NB4 (cell line): ENCODE data around the gene UQCR11.

Experiments
- POLR2A ChIP-seq: IDR thresholded peaks from 2 replicates; pipeline ENCODE4 v1.6.1; 2011; ENCODE audit warnings: mild to moderate bottlenecking; ENCODE audit not compliant: insufficient read length; ENCODE audit errors: extremely low read depth
- TF ChIP-seq, protein P1 (sequence below): IDR thresholded peaks from one replicate; pipeline ENCODE4 v1.5.1; 2012; ENCODE audit warnings: low read depth, low read length

DNA sequence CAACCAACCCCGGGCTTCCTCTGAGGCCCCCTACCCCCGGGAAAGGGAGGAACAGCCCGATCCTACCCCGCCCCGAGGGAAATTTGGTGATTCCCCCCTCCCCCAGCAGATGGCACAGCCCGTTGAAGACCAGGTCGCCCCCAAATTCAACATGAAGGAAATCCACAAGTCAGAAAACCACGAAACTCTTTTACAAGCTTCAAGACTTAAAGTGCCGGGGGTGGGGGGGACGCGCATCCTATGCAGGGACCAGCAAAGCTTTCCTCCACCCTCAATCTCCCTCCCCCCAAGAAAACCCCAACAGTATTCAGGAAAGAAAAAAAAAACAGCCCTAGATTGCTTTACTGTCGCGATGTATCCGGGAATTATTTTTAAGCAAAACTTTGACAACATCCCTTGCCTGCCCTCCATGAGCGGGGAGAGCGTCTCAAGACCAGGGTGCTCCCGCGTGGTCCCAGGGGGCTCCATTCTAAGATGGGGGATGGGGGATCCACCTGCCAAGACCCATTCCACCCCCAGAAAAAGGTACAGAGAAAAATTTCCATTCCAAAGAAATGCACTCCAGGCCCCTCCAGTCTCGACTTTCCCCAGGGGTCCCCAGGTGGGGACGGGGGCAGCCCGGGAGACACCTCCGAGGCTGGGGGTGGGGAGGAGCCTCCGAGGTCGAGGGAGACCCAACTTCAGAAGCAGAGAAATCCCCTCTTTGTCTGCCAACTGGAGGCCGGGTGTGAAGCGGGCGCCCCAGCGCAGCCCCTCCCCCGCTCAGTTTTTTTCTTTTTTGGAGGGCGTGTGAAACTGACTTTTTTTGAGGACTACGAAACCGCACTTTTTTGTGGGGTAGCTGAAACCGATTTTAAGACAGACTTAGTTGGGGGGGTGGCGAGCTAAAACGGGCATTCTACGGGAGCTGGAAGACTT lies 45.6 kb upstream of the UQCR11 start:
- TF ChIP-seq, protein P1, sequence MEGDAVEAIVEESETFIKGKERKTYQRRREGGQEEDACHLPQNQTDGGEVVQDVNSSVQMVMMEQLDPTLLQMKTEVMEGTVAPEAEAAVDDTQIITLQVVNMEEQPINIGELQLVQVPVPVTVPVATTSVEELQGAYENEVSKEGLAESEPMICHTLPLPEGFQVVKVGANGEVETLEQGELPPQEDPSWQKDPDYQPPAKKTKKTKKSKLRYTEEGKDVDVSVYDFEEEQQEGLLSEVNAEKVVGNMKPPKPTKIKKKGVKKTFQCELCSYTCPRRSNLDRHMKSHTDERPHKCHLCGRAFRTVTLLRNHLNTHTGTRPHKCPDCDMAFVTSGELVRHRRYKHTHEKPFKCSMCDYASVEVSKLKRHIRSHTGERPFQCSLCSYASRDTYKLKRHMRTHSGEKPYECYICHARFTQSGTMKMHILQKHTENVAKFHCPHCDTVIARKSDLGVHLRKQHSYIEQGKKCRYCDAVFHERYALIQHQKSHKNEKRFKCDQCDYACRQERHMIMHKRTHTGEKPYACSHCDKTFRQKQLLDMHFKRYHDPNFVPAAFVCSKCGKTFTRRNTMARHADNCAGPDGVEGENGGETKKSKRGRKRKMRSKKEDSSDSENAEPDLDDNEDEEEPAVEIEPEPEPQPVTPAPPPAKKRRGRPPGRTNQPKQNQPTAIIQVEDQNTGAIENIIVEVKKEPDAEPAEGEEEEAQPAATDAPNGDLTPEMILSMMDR: no peak
- TF ChIP-seq POLR2A: no peak
